Activated CD8-positive, alpha-beta memory T cell treated with anti-CD3 and anti-CD28 coated beads for 24 hours (primary cell): Measurements from ENCODE around the gene GDF9.
"Not testable (repeated sequence)": the region's sequence is repeated elsewhere in the genome, so short reads cannot be mapped to it uniquely, and the experiment has no call there.

Experiments
- DNase-seq: peaks from one replicate; pipeline ENCODE4 v3.0.0-alpha.2; 2020

GDF9 gene

DNA sequence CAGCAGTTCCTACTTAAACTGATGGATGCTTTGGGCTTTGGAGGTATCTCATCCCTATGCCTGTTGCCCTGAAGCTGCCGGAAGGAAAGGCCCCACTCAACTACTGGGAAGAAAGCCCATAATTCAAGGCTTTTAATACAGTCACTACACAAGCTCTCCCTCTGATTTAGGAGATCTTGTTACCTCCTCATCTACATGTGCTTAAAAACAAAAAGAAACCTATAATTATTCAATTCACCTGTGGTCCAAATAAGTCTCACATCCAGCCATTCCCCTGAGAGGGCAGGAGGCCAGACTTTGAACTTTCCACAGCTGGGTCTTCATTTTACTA is 6.5 kb upstream of the GDF9 start:
- DNase-seq, result no peak

GRCh38 chr5:132871459-132872284 is 5.4 kb upstream of the GDF9 start:
- no peak for DNase-seq

- DNase-seq, result no peak
These were observed 4.5 kb upstream of the GDF9 start for GRCh38 chr5:132870801-132871200.

GRCh38 chr5:132868754-132869153 is 2.5 kb upstream of the GDF9 start:
- no peak for DNase-seq

GRCh38 chr5:132867046-132867451 is 780 bp upstream of the GDF9 start:
- DNase-seq, result no peak

GRCh38 chr5:132865668-132866341 is 464 bp downstream of the GDF9 start:
- DNase-seq, result no peak

GRCh38 chr5:132860742-132861141 is 5.5 kb downstream of the GDF9 start:
- DNase-seq, result no peak

DNA sequence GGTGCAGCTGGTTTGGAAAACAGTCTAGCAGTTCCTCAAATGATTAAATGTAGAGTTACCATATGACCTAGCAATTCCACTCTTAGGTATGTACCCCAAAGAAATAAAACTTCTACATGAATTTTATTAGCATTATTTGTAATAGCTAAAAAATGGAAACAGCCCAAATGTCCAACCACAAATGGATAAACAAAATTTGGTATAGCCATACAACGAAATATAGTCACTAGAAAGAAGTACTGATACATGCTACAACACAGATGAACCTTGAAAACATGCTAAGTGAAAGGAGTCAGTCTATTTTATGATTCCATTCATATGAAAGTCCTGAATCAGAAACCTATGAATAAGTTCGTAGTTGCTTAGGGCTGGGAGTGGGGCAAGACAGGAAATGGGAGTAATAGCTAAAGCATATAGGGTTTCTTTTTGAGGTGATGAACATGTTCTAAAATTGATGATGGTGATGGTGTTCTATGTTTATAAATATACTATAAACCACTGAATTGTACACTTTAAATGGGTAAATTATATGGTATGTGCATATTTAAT is 6.3 kb downstream of the GDF9 start:
- no peak for DNase-seq

GRCh38 chr5:132856011-132856410 is 10.3 kb downstream of the GDF9 start:
- no peak for DNase-seq

DNA sequence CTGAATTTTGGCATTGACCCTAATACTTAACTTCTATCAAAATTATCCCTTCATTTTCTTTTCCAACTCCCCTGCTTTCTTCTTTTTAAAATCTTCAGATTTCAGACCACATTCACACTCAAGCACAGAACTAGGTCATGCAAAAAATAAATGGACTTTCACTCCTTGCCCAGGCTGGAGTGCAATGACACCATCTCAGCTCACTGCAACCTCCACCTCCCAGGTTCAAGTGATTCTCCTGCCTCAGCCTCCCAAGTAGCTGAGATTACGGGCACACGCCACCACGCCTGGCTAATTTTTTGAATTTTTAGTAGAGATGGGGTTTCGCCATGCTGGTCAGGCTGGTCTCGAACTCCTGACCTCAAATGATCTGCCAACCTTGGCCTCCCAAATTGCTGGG is 11.3 kb downstream of the GDF9 start:
- not testable (repeated sequence) for DNase-seq

- DNase-seq, result no peak
These were observed 12.0 kb downstream of the GDF9 start for GRCh38 chr5:132854301-132854700.

GRCh38 chr5:132853790-132854189 is 12.5 kb downstream of the GDF9 start:
- DNase-seq, result no peak

DNA sequence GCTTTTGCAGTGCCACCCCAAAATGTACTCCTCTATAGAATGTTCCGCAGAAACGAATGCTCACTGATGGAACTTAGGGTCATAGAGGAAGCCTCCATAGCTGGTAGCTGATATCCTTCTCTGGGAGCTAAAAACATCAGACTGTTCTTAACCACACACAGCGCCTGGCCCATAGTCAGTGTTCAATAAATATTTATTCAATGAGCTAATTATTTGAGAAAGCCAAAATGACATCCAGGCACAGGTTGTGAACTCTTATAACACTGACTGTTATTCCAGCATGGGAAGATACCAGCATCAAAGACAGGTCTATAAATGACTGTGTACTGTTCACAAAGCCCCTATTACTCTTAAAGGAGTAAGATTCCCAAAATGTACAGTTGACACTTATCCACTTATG is 12.9 kb downstream of the GDF9 start:
- no peak for DNase-seq

GRCh38 chr5:132850066-132850465 is 16.2 kb downstream of the GDF9 start:
- no peak for DNase-seq

DNA sequence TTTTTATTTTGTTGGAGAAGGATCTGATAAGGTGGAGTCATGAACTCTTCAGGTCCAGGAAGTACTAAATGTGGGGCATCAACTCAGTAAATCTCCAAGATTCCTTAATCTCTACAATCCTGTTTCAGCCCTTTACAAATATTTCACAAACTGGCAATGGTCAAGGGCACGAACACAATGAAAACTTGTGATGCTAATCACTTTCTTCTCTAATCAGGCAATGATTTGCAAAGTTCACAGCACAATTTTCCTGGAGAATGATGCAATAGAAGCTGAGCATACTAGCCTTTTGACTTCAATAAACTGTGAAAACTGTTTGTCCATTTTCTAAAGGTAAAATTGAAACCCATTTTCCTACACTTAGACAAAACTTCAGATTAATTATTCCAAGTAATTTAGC is 16.9 kb downstream of the GDF9 start:
- DNase-seq, result no peak

DNA sequence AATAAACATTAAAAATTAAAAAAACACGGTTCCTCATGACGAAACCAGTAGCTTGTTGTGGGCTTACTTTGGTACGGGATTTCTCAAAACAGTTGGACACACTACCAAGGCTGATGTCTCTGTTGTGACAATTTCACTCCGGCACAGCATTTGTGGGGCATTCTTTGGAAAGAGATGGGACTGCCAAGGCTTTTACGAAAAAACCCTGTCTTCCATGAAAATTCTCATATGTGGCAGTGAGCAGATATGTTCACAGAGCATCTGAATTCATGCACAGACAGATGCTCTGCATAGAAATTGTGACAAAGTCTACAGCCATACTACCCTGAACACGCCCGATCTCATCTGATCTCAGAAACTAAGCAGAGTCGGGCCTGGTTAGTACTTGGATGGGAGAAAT is 18.0 kb downstream of the GDF9 start:
- no peak for DNase-seq

DNA sequence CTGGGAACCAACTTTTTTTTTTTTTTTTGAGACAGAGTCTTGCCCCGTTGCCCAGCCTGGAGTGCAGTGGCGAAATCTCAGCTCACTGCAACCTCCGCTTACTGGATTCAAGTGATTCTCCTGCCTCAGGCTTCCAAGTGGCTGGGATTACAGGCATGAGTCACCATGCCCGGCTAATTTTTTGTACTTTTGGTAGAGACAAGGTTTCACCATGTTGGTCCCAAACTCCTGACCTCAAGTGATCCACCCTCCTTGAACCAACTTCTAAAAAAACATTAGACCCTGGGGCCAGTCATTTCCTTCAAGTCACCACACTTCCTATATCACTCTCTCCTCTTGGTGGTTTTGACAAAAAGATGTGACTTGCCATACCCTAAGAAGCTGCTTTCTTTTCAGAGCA is 25.0 kb downstream of the GDF9 start:
- DNase-seq, result no peak

GRCh38 chr5:132840896-132841295 is 25.4 kb downstream of the GDF9 start:
- DNase-seq, result no peak

DNA sequence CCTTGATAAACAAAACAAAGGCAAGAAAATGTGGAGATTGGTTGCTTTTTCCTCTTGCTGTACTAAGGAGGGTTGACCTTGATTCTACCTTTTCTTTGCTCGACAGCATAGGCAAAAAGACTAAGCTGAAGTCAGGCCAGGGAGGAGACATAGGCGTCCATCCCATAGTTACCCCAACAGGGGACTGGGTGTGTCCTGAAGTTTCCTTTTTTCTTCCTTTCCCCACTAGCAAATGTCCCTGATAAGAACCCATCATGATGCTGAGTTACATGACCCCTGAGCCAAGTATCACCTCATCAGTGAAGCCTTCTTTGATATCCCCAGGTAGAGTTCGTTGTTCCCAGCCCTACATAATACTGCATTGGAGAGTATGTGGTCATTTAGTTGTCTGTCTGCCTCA is 26.0 kb downstream of the GDF9 start:
- DNase-seq, result no peak

DNA sequence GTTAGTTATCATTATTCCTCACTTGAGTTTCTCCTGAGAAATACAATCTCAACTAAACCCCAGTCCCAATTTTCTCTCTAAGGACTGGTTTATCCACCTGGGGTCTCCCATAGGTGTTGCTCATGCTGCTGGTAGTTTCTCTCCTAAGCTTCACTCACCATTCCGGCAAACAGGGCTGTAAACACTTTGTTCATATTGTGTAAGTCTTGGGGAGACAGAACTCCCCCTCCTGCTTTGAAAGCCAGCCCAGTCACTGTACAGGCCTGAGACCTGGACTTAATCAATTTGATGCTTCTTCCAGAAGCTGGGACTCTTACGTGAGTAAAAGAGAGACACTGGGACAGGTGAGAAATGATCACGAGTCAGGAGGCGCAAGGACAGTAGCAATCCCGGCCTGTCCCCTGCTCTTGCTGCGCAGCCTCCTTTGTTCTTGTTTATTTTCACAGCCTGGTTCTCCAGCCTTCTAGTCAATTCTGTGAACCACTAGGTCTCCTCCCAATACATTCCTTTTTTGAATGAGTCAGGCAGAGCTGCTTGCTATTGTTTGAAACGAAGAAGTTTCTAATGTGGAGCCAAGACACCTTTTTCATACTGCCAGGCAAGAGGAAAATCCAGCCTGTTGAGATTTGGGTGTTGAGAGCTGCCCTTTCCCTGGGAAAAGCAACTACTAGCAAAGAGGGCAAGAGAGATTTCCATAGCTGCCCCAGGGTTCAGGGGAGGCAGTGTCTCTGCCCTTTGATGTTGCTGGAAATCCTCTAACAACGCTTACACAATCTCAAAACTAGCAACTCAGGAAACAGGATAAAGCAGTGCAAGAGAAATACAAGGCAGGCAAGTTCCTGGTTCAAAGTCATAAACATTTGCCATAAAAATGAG is 26.6 kb downstream of the GDF9 start:
- DNase-seq, result no peak

GRCh38 chr5:132838516-132839282 is 27.6 kb downstream of the GDF9 start:
- no peak for DNase-seq

- no peak for DNase-seq
These were observed 28.4 kb downstream of the GDF9 start for GRCh38 chr5:132837868-132838267.

GRCh38 chr5:132836852-132837251 is 29.4 kb downstream of the GDF9 start:
- no peak for DNase-seq
